GM18517 (cell line): ENCODE results near the gene KDM4E.
"Not testable (repeated sequence)": the region's sequence is repeated elsewhere in the genome, so short reads cannot be mapped to it uniquely, and the experiment has no call there.

Experiments
- ATAC-seq: cut with Tn5 transposase; IDR thresholded peaks from one replicate; pipeline ENCODE4 v1.9.1; 2021; ENCODE audit warnings: mild to moderate bottlenecking, moderate library complexity; ENCODE audit not compliant: unreplicated experiment

The KDM4E gene

DNA sequence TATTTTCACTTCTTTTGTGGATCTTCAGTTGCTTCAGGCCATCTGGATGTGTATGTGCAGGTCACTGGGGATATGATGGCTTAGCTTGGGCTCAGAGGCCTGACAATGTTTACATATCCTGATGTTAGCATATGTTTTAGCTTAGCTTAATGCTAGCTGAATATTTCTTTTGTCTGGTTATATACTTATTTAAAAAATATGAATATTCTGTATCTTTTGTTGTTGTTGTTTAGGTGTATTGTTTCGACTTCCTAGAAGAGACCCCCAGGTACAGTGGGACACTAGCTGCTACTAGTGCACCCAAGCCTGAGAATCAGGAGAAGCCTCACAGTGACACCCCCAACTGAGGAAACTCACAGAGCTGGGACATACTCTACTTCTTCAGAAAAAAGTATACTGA lies at the start of gene KDM4E:
KDM4E (plus strand) TSS at position 301 of the 400 bp plus-strand sequence. CDS start 300 bp downstream, outside the sequence.
- ATAC-seq: no peak

- ATAC-seq: no peak
Measured at GRCh38 chr11:94975599-94975998, 49.5 kb upstream of the KDM4E start.

GRCh38 chr11:94987378-94987777 lies 37.7 kb upstream of the KDM4E start:
- ATAC-seq: no peak

GRCh38 chr11:94988748-94989147 lies 36.3 kb upstream of the KDM4E start:
- ATAC-seq: no peak

DNA sequence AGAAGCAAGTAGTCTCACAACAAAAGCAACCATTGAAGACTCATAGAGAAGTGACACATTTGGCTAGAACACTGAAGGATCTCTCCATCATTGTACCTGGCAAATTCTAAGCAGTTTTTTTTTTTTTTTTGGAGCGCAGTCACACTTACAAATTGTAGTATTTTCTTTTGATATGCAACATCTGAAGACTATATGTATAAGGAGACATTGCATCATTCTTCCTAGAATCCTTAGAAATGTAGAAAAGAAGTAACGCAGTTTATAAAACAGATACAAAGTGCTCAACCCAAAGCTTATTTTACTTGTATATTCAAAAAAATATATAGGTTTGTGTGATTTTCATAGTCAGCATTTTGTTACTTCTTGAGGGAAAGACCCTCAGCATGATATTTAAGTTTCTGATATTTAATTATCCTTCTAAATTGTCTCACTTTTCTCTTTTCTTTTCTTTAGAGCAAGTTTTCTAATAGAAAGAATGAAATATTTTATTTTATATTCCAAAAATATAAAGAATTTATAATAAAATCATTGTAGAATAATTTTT lies 31.6 kb upstream of the KDM4E start:
- no peak for ATAC-seq

DNA sequence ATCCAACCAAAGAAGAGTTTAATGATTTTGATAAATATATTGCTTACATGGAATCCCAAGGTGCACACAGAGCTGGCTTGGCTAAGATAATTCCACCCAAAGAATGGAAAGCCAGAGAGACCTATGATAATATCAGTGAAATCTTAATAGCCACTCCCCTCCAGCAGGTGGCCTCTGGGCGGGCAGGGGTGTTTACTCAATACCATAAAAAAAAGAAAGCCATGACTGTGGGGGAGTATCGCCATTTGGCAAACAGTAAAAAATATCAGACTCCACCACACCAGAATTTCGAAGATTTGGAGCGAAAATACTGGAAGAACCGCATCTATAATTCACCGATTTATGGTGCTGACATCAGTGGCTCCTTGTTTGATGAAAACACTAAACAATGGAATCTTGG lies 27.6 kb upstream of the KDM4E start:
- ATAC-seq: no peak

- no peak for ATAC-seq
Measured at GRCh38 chr11:94998285-94998684, 26.8 kb upstream of the KDM4E start.

GRCh38 chr11:95003716-95004115 lies 21.3 kb upstream of the KDM4E start:
- ATAC-seq: no peak

DNA sequence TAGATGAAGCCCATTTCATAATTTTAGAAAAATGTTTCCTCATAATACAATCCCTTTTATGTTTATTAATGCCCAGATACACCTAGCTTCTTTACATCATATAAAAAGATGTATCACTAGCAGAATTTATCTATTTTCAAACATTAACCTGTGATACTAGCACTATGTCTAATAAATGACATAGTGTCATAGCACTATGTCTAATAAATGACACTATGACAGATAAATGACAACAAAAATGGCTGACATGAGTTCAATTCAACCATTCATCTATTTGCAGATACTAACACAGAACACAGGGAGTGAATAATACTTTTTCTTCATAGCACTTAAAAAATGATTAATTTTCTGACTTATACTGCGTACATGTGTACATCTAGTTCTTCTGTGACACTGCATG lies 19.4 kb upstream of the KDM4E start:
- ATAC-seq: no peak

- no peak for ATAC-seq
Measured at GRCh38 chr11:95011376-95011775, 13.7 kb upstream of the KDM4E start.

GRCh38 chr11:95014184-95014821 lies 10.8 kb upstream of the KDM4E start:
- ATAC-seq: no peak

DNA sequence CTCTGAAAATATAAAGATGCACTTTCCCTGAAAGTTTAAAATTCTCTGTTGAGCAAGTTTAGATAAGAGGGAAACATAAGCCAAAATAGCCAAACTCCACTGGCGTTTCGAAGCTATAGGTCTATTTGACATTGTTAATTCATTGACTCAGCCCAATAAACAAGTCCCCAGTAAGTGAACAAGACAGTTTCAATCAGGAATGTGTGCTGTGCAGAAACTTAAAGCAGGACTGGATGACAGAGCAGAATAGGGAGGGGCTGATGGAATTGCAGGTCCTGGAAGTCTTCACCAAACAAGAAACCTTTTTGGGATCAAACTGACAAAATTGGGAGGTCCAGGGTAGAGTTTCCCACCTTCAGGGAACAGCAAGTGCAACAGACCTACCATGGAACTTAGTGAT lies 8.9 kb upstream of the KDM4E start:
- no peak for ATAC-seq

DNA sequence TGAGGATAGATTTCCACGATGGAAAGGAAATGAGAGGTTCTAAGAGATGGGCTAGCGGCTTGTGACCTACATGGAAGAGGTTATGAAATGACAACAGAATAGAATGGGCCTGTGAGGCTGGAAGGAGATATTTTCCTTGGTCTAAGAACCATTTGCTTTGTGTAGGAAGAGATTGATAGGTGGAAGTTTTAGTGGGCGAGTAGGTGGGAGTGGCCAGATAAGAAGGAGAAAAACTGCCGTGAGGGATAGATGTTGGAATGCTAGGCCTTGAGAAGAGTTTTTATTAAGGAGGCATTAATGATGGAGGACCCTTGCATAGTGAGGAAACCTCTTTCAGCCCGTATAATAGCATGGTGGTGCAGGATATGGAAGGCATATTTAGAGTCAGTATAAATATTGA lies 3.6 kb upstream of the KDM4E start:
- not testable (repeated sequence) for ATAC-seq

- not testable (repeated sequence) for ATAC-seq
Measured at GRCh38 chr11:95025594-95025993, 536 bp downstream of the KDM4E start.

DNA sequence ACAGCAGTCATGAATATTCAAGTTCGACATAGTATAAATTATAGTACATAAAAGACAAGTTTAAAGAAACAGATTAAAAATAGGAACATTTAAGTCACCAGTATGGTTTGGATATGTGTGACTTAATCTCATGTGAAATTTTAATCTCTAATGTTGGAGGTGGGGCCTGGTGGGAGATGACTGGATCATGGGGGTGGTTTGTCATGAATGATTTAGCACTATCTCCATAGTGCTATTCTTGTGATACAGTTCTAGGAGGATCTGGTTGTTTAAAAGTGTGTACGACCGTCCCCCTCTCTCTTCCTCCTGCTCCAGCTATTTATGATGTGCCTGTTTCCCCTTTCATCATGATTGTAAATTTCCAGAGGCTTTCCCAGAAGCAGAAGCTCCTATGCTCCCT lies 3.3 kb downstream of the KDM4E start:
- no peak for ATAC-seq

- ATAC-seq: no peak
Measured at GRCh38 chr11:95033051-95033450, 8.0 kb downstream of the KDM4E start.

DNA sequence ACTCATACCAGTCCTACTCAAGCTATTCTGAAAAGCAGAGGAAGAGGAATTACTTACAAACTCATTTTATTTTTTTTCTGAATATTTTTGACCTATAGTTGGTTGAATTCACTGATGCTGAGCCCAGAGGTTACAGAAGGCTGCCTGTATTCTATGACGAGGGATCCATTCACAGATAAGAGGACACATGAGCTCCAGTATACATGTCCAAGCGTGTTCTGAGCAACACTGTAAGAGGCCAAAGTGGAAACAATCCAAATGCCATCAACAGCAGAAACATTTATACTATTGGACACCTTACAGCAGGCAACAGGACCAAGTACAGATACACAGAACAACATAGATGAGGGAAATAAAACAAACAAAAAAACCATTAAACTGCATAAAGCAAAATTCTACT lies 10.3 kb downstream of the KDM4E start:
- ATAC-seq: no peak

- ATAC-seq: not testable (repeated sequence)
Measured at GRCh38 chr11:95037356-95038035, 12.4 kb downstream of the KDM4E start.

- ATAC-seq: no peak
Measured at GRCh38 chr11:95042239-95042638, 17.2 kb downstream of the KDM4E start.

DNA sequence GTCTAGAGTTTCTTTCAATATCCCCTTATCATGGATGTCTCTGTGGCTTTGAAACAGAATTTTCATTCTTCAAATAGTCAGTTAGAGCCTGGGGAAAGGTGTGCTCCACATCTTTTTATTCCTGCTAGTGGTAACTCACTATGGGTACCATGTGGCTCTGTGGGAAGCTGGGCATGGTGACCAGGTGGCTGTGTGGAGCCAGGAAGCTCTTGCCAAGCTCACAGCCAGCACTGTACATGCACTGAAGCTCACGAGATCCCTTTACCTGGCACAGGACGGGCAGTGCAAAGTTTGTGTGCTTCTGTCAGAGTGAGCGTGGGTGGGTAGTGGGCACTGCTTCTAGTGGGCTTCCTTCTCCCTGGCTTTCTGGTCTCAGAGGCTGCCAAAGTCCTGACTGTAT lies 17.8 kb downstream of the KDM4E start:
- ATAC-seq: no peak

DNA sequence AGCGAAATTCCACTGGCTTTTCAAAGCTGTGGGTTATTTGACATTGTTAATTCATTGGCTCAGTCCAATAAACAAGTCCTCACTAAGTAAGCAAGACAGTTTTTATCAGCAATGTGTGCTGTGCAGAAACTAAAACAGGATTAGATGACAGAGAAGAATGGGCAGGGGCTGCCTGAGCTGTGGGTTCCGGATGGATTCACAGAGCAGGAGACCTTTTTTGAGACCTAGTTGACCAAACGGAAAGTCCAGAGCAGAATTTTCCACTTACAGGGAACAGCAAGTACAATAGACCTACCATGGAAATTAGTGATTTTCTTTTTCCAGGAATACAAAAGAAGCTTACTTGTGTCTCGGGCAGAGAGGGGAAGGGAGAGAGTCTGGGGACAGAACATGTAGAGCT lies 19.0 kb downstream of the KDM4E start:
- ATAC-seq: no peak

DNA sequence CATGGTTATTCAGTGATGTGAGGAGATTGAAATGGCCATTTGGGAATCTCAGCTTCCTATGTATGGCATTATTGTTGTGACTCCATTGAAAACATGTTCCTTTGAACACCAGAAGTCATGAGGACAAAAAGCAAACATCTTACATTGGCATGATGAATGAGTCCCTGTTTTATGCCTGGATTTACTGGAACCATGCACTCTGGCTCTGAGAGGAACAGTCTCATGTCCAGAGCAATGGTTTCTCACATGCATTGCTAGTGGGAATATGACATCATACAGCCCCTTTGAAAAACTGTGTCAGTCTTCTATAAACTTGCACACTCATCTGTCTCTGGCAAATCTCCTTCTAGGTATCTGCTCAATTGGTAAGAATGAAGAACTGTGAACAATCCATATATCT lies 20.8 kb downstream of the KDM4E start:
- no peak for ATAC-seq
